ENCODE results near the gene SLC24A3. TPM values are rescaled to one million over a fixed set of nuclear protein-coding genes. Genes with fewer than 3 reads are reported as not detected.

SLC24A3 gene
- total and polyA plus RNA-seq, 4 experiments from 2014 or later: not detected

DNA sequence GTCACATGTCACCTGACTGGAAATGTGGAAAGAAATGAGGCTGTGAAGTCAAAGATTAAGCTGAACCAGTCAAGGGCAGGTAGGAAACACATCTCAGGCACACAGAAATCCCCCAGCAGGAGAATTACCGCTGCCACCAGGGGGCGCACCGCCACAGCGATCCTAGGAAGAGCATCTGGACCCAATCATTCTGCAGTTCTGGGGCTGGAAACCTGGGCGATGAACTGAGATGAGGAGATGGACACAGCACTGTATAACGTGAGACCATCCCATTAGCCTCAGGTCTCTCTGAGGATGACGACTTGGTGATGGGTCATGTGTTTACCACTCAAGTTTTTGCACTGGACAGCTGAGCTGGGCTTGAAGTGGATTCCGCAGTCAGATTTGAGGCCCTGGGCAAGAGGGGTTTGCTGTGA is 6.5 kb upstream of the SLC24A3 start:
- ChIA-PET POLR2A (ENCODE audit: partially characterized antibody) (no interaction called here), CTCF (ENCODE audit: partially characterized antibody) (interaction anchor here (1.2 to 1.9 kb wide), 3 partner anchors 11 to 14 kb away, joined by 3 to 7 read pairs (median 4); no protein-coding TSS in a partner anchor)
- Histone ChIP-seq H3K27me3 (ENCODE audit: insufficient read depth, low read length) (no peaks in the 10 kb centered on the region), H3K27ac (ENCODE audit: low read depth, low read length) (no peak overlapping the region), H3K9me3 (ENCODE audit: control insufficient read depth in 1 of 2, low read length in 2 of 2) (no peaks in the 10 kb centered on the region), H3K36me3 (ENCODE audit: insufficient read depth, low read length) (no peaks in the 10 kb centered on the region), H3K4me3 (ENCODE audit: low read length in 2 of 2) (no peak overlapping the region), H3K4me1 (ENCODE audit: insufficient read depth, low read length) (no peaks in the 10 kb centered on the region)
- H3K4me3 Mint-ChIP-seq: no peak overlapping the region
- peaks cover 0 to 4% (median 0%) of the 10 kb centered on the region in 8 donors for H3K9me3 Mint-ChIP-seq
- no peaks in the 10 kb centered on the region for H3K36me3 Mint-ChIP-seq
- H3K4me1 Mint-ChIP-seq: no peaks in the 10 kb centered on the region
- no peak overlapping the region for H3K27ac Mint-ChIP-seq
- peaks cover 10 to 18% of the 10 kb centered on the region in 2 donors for H3K27me3 Mint-ChIP-seq
- intact Hi-C loops (cut with micrococcal nuclease): loop anchor here (5.0 kb wide), 1 partner anchor 456 kb away; no protein-coding TSS in a partner anchor
- DNase-seq: peak in 3 of 5 donors; percentile 10 to 20 (median 17)

GRCh38 chr20:19207541-19207940 is 4.9 kb upstream of the SLC24A3 start:
- Histone ChIP-seq H3K27ac (ENCODE audit: low read depth, low read length) (no peak overlapping the region), H3K4me3 (ENCODE audit: low read length in 2 of 2) (no peak overlapping the region), H3K9me3 (ENCODE audit: control insufficient read depth in 1 of 2, low read length in 2 of 2) (no peaks in the 10 kb centered on the region), H3K4me1 (ENCODE audit: insufficient read depth, low read length) (no peaks in the 10 kb centered on the region), H3K27me3 (ENCODE audit: insufficient read depth, low read length) (no peaks in the 10 kb centered on the region), H3K36me3 (ENCODE audit: insufficient read depth, low read length) (no peaks in the 10 kb centered on the region)
- intact Hi-C loops (cut with micrococcal nuclease): loop anchor here (5.0 kb wide), 1 partner anchor 455 kb away; no protein-coding TSS in a partner anchor
- H3K27ac Mint-ChIP-seq: no peak overlapping the region
- H3K27me3 Mint-ChIP-seq: peaks cover 16 to 25% of the 10 kb centered on the region in 2 donors
- ChIA-PET CTCF (ENCODE audit: partially characterized antibody) (interaction anchor here (0.8 kb wide), 1 partner anchor 12 kb away, joined by 3 read pairs; no protein-coding TSS in a partner anchor), POLR2A (ENCODE audit: partially characterized antibody) (no interaction called here)
- H3K4me3 Mint-ChIP-seq: no peak overlapping the region
- DNase-seq: no peak
- peaks cover 0 to 4% (median 0%) of the 10 kb centered on the region in 8 donors for H3K9me3 Mint-ChIP-seq
- H3K4me1 Mint-ChIP-seq: peaks cover 0 to 3% (median 0%) of the 10 kb centered on the region in 4 donors
- H3K36me3 Mint-ChIP-seq: no peaks in the 10 kb centered on the region

GRCh38 chr20:19210391-19211155 is 1.9 kb upstream of the SLC24A3 start:
- Histone ChIP-seq H3K27me3 (ENCODE audit: insufficient read depth, low read length) (no peaks in the 10 kb centered on the region), H3K27ac (ENCODE audit: low read depth, low read length) (no peak overlapping the region), H3K36me3 (ENCODE audit: insufficient read depth, low read length) (no peaks in the 10 kb centered on the region), H3K9me3 (ENCODE audit: control insufficient read depth in 1 of 2, low read length in 2 of 2) (no peaks in the 10 kb centered on the region), H3K4me3 (ENCODE audit: low read length in 2 of 2) (no peak overlapping the region), H3K4me1 (ENCODE audit: insufficient read depth, low read length) (no peaks in the 10 kb centered on the region)
- CTCF ChIA-PET (ENCODE audit: partially characterized antibody): no interaction called here
- peaks cover 0 to 3% (median 0%) of the 10 kb centered on the region in 4 donors for H3K4me1 Mint-ChIP-seq
- no peak for DNase-seq
- no peak overlapping the region for H3K27ac Mint-ChIP-seq
- POLR2A ChIA-PET (ENCODE audit: partially characterized antibody): no interaction called here
- peaks cover 0 to 3% (median 0%) of the 10 kb centered on the region in 8 donors for H3K9me3 Mint-ChIP-seq
- peaks cover 23 to 40% of the 10 kb centered on the region in 2 donors for H3K27me3 Mint-ChIP-seq
- intact Hi-C loops (cut with micrococcal nuclease): no loop called here
- H3K4me3 Mint-ChIP-seq: no peak overlapping the region
- H3K36me3 Mint-ChIP-seq: no peaks in the 10 kb centered on the region

- peaks cover 23 to 41% of the 10 kb centered on the region in 2 donors for H3K27me3 Mint-ChIP-seq
- Histone ChIP-seq H3K36me3 (ENCODE audit: insufficient read depth, low read length) (no peaks in the 10 kb centered on the region), H3K9me3 (ENCODE audit: control insufficient read depth in 1 of 2, low read length in 2 of 2) (no peaks in the 10 kb centered on the region), H3K27ac (ENCODE audit: low read depth, low read length) (no peak overlapping the region), H3K4me1 (ENCODE audit: insufficient read depth, low read length) (no peaks in the 10 kb centered on the region), H3K27me3 (ENCODE audit: insufficient read depth, low read length) (no peaks in the 10 kb centered on the region), H3K4me3 (ENCODE audit: low read length in 2 of 2) (no peak overlapping the region)
- H3K27ac Mint-ChIP-seq: no peak overlapping the region
- DNase-seq: no peak
- intact Hi-C loops (cut with micrococcal nuclease): no loop called here
- ChIA-PET CTCF (ENCODE audit: partially characterized antibody) (no interaction called here), POLR2A (ENCODE audit: partially characterized antibody) (no interaction called here)
- peaks cover 0 to 3% (median 0%) of the 10 kb centered on the region in 4 donors for H3K4me1 Mint-ChIP-seq
- H3K9me3 Mint-ChIP-seq: peaks cover 0 to 3% (median 0%) of the 10 kb centered on the region in 8 donors
- H3K36me3 Mint-ChIP-seq: no peaks in the 10 kb centered on the region
- peak overlapping the region in 2 of 8 donors; percentile 39 to 57 for H3K4me3 Mint-ChIP-seq
These were observed 1.2 kb upstream of the SLC24A3 start for GRCh38 chr20:19211252-19211651.

DNA sequence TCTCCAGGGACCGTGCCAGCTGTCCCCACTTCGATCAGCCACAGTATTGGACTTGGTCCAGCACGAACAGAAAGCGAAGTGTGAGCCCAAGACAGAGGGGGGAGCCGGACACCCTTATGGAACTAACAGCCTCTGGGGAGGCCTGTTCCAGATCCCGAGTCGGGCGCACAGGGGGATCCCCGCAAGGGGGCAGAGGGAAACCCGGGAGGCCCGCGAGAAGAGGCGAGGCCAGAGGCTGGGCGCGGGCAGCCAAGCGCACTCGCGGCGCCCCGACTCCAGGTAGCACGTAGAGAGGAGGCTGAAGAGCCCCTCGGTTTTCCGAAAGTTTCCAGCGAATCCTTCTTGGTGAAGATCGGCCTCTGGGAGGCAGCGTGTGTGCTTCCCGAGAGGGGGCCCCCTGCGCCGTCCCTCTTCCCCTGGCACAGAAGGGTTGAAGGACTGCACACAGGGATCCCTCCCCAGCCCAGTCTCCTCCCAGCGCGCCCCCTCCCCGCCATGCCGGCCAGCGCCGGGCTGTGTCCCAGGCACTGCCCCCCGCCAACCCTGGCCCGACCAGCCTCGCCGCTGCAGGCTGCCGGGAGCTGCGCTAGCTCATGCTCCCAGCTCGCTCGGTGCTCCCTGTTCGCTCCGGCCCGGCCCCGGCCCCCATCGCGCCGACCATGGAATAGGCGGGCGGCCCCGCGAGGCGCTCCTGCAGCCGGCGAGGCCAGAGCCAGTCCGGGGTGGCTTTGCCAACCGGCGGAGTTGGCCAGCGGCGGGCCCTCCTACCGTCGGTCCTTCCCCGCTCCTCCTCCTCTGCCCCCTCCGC is 577 bp upstream of the SLC24A3 start:
- Mint-ChIP-seq H3K27me3 (peaks cover 23 to 41% of the 10 kb centered on the region in 2 donors), H3K4me3 (peak overlapping the region in 2 of 8 donors; percentile 39 to 57), H3K9me3 (peaks cover 0 to 3% (median 0%) of the 10 kb centered on the region in 8 donors), H3K4me1 (peaks cover 0 to 3% (median 0%) of the 10 kb centered on the region in 4 donors), H3K27ac (no peak overlapping the region), H3K36me3 (no peaks in the 10 kb centered on the region)
- intact Hi-C loops (cut with micrococcal nuclease): no loop called here
- H3K27ac ChIP-seq (ENCODE audit: low read depth, low read length): no peak overlapping the region
- H3K27me3 ChIP-seq (ENCODE audit: insufficient read depth, low read length): no peaks in the 10 kb centered on the region
- ChIA-PET POLR2A (ENCODE audit: partially characterized antibody) (no interaction called here), CTCF (ENCODE audit: partially characterized antibody) (no interaction called here)
- H3K9me3 ChIP-seq (ENCODE audit: control insufficient read depth in 1 of 2, low read length in 2 of 2): no peaks in the 10 kb centered on the region
- H3K4me1 ChIP-seq (ENCODE audit: insufficient read depth, low read length): no peaks in the 10 kb centered on the region
- no peak overlapping the region for H3K4me3 ChIP-seq (ENCODE audit: low read length in 2 of 2)
- no peaks in the 10 kb centered on the region for H3K36me3 ChIP-seq (ENCODE audit: insufficient read depth, low read length)
- DNase-seq: no peak

GRCh38 chr20:19212821-19213502 is 520 bp downstream of the SLC24A3 start:
- Histone ChIP-seq H3K27ac (ENCODE audit: low read depth, low read length) (no peak overlapping the region), H3K4me3 (ENCODE audit: low read length in 2 of 2) (no peak overlapping the region), H3K36me3 (ENCODE audit: insufficient read depth, low read length) (no peaks in the 10 kb centered on the region), H3K4me1 (ENCODE audit: insufficient read depth, low read length) (no peaks in the 10 kb centered on the region), H3K27me3 (ENCODE audit: insufficient read depth, low read length) (no peaks in the 10 kb centered on the region), H3K9me3 (ENCODE audit: control insufficient read depth in 1 of 2, low read length in 2 of 2) (no peaks in the 10 kb centered on the region)
- intact Hi-C loops (cut with micrococcal nuclease): no loop called here
- Mint-ChIP-seq H3K9me3 (peaks cover 0 to 3% (median 0%) of the 10 kb centered on the region in 8 donors), H3K36me3 (no peaks in the 10 kb centered on the region), H3K27ac (no peak overlapping the region), H3K4me1 (peaks cover 0 to 3% (median 0%) of the 10 kb centered on the region in 4 donors), H3K4me3 (no peak overlapping the region), H3K27me3 (peaks cover 26 to 40% of the 10 kb centered on the region in 2 donors)
- DNase-seq: no peak
- ChIA-PET CTCF (ENCODE audit: partially characterized antibody) (interaction anchor here (1.1 kb wide), 1 partner anchor 8 kb away, joined by 3 read pairs; no protein-coding TSS in a partner anchor), POLR2A (ENCODE audit: partially characterized antibody) (no interaction called here)

Measured in CD4-positive, alpha-beta memory T cell (primary cell).